Kidney (tissue), 14 donors: ENCODE measurements around the gene ZNF174. TPM values are rescaled to one million over a fixed set of nuclear protein-coding genes. Genes with fewer than 3 reads are reported as not detected.
A peak's percentile ranks its signal among the peaks of the same experiment; 100 is the strongest.

Experiments
- DNase-seq, 5 donors: peaks; one replicate each; pipeline ENCODE4 v3.0.0-alpha.2; 2013 to 2020
- FAIRE-seq: peaks from 2 replicates; lab custom pipeline; 2012; peaks lifted over from hg19 to GRCh38; lab: Jason Lieb, UNC
- H3K27ac ChIP-seq, 2 donors: one replicate each; pipeline ENCODE4 v1.7.0; 2013; ENCODE audit warnings: low read depth in 2 of 2, low read length in 2 of 2, inconsistent platforms in 1 of 2
- H3K27me3 ChIP-seq: one replicate; pipeline ENCODE4 v1.7.1; 2013; ENCODE audit warnings: low read length, inconsistent platforms; ENCODE audit not compliant: control insufficient read depth, insufficient read depth
- H3K36me3 ChIP-seq, 3 donors: one replicate each; pipeline versions ENCODE4 v1.7.0 to v1.7.1; 2013; ENCODE audit warnings: low read length in 3 of 3, control low read depth in 1 of 3, inconsistent platforms in 1 of 3; ENCODE audit not compliant: insufficient read depth in 3 of 3, control insufficient read depth in 2 of 3
- H3K4me1 ChIP-seq, 3 donors: one replicate each; pipeline versions ENCODE4 v1.7.0 to v1.7.1; 2013; ENCODE audit warnings: low read length in 3 of 3, inconsistent platforms in 1 of 3, low read depth in 1 of 3; ENCODE audit not compliant: control insufficient read depth in 2 of 3, insufficient read depth in 2 of 3
- H3K4me3 ChIP-seq, 3 donors: one replicate each; pipeline versions ENCODE4 v1.7.0 to v1.8.1; 2013; ENCODE audit warnings: low read length in 3 of 3, control low read depth in 1 of 3, inconsistent platforms in 1 of 3
- H3K9ac ChIP-seq, 3 donors: one replicate each; pipeline versions ENCODE4 v1.7.0 to v1.7.1; 2013; ENCODE audit warnings: low read length in 3 of 3, control low read depth in 1 of 3, inconsistent platforms in 1 of 3
- H3K9me3 ChIP-seq, 3 donors: one replicate each; pipeline versions ENCODE4 v1.7.0 to v1.7.1; 2013; ENCODE audit warnings: low read length in 3 of 3, control low read depth in 1 of 3, inconsistent platforms in 1 of 3; ENCODE audit not compliant: control insufficient read depth in 2 of 3, insufficient read depth in 1 of 3
- intact Hi-C: fragments of 100-400 bp; cut with DNase I; formaldehyde crosslinking; loops from one replicate; pipeline ENCODE4 v1.11.1; 2022
- polyA plus RNA-seq: library from polyadenylated mRNA; stranded (reverse); fragments of 350-450 nt; fragmentation: Illumina TruSeq; extraction: RNeasy Lipid Tissue Mini Kit (QIAGEN cat#74804); gene quantifications from one replicate; pipeline ENCODE4 v1.2.3, GENCODE V29; 2014; ENCODE audit warnings: low read depth, low replicate concordance; ENCODE audit not compliant: insufficient read depth
- total RNA-seq: library from RNA; stranded (reverse); fragmentation: NEBNext Ultra II Directional; extraction: Animal tissue kit (Norgen Biotek cat#: 25700); gene quantifications from one replicate; pipeline ENCODE4 v1.2.1, GENCODE V29; 2021
- TF ChIP-seq, protein P1 (sequence below): IDR thresholded peaks from 3 replicates; pipeline ENCODE4 v1.5.1; 2012; ENCODE audit warnings: mild to moderate bottlenecking, moderate library complexity, borderline replicate concordance; ENCODE audit not compliant: insufficient read depth; ENCODE audit errors: extremely low read depth
- donor health status: control.
- donor health status: control.
- donor health status: control.
- donor health status: control.
- donor health status: control.
- donor health status: DM: yes; HTN: yes; CAD: no.
- donor health status: Normal renal cell carcinoma (clear cell type).

Gene ZNF174
- total and polyA plus RNA-seq, 2 donors from 2014 or later = 10.9 to 12.4 TPM

DNA sequence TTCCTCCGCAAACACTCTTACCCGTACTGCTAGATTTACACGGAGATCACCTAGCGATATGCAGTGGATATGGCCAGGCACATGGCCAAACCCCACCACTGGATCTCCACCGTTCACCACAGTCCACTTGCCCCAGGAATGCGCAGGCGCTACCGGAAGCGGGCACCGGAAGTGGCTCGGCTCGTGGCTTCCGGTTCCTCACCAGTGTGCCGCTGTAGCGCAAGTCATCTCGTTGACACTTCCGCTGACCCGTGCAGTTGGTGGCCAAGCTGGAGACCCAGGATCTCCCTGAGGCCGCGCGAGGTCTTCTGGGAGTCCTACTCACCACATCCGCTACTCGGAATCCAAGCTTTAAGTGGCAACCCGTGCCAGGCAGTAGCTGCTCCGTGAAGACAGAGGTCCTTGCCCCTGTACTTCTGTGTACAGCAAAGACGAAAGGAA lies 30.8 kb downstream of the ZNF174 start:
- intact Hi-C loops = no loop called here
- FAIRE-seq = no peak
- Histone ChIP-seq H3K9ac (no peak overlapping the region), H3K4me3 (peak overlapping the region in 2 of 3 donors; percentile 40 to 53), H3K4me1 (no peaks in the 10 kb centered on the region), H3K27ac (no peak overlapping the region), H3K9me3 (peaks cover 0 to 5% (median 0%) of the 10 kb centered on the region in 3 donors), H3K27me3 (no peaks in the 10 kb centered on the region), H3K36me3 (peaks cover 0 to 7% (median 0%) of the 10 kb centered on the region in 3 donors)
- TF ChIP-seq, protein P1, sequence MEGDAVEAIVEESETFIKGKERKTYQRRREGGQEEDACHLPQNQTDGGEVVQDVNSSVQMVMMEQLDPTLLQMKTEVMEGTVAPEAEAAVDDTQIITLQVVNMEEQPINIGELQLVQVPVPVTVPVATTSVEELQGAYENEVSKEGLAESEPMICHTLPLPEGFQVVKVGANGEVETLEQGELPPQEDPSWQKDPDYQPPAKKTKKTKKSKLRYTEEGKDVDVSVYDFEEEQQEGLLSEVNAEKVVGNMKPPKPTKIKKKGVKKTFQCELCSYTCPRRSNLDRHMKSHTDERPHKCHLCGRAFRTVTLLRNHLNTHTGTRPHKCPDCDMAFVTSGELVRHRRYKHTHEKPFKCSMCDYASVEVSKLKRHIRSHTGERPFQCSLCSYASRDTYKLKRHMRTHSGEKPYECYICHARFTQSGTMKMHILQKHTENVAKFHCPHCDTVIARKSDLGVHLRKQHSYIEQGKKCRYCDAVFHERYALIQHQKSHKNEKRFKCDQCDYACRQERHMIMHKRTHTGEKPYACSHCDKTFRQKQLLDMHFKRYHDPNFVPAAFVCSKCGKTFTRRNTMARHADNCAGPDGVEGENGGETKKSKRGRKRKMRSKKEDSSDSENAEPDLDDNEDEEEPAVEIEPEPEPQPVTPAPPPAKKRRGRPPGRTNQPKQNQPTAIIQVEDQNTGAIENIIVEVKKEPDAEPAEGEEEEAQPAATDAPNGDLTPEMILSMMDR = no peak
- peak; percentile 31 to 74 (median 52) for DNase-seq

DNA sequence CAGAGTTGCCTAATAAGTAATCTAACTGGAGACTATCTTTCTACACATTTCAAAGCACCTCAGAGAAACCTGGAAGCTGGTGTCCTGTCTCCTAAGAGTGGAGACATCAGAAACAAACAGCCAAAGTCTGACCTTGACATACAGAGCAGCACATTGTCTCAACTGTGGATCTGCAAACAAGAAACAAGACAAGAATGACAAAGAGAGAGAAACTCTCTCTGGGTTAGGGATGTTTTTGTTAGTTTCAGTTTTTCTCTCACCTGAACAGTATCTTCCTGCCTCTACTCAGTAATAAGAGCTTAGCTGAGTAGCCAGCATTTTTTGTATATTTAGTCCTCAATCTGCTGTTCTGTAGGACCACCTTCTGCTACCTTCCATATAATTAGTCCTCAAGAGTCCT lies 33.4 kb downstream of the ZNF174 start:
- TF ChIP-seq, protein P1 = no peak
- Histone ChIP-seq H3K4me1 (no peaks in the 10 kb centered on the region), H3K9ac (no peak overlapping the region), H3K36me3 (peaks cover 0 to 11% (median 0%) of the 10 kb centered on the region in 3 donors), H3K27me3 (no peaks in the 10 kb centered on the region), H3K4me3 (no peak overlapping the region), H3K27ac (no peak overlapping the region), H3K9me3 (peaks cover 0 to 5% (median 0%) of the 10 kb centered on the region in 3 donors)
- intact Hi-C loops = no loop called here
- DNase-seq (no peak), FAIRE-seq (no peak)

DNA sequence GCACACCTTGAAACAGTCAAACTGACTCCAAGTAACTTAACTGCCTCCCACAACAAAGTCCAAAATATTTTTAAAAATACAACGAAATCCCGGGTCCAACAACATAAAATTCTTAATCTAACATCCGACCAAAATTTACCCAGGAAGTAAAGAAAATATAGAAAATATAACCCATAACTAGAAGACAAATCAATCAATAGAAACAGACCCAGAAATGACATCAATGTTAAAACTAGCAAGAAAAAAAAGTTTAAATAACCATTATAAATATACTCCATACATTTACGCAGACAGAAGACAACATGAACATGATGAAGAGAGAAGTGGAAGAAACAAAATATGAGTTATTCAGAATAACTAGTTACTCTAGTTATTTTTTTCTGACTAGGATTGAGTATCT lies 38.6 kb downstream of the ZNF174 start:
- DNase-seq = no peak
- Histone ChIP-seq H3K27ac (no peak overlapping the region), H3K4me3 (no peak overlapping the region), H3K36me3 (peaks cover 0 to 11% (median 0%) of the 10 kb centered on the region in 3 donors), H3K4me1 (peaks cover 0 to 4% (median 2%) of the 10 kb centered on the region in 3 donors), H3K9ac (no peak overlapping the region), H3K27me3 (no peaks in the 10 kb centered on the region), H3K9me3 (peaks cover 0 to 5% (median 0%) of the 10 kb centered on the region in 3 donors)
- no peak for FAIRE-seq
- TF ChIP-seq, protein P1 = no peak
- intact Hi-C loops = no loop called here
